Calu3 (cell line): ENCODE data around the gene OR7D2. TPM values are rescaled to one million over a fixed set of nuclear protein-coding genes. Genes with fewer than 3 reads are reported as not detected.

Experiments used
- Bru-seq: library from RNA; stranded (reverse); fragments of 400-500 nt; gene quantifications from one replicate; lab custom pipeline; 2021; lab: Mats Ljungman, UMichigan
- BruChase-seq, 2 experiments: library from RNA; stranded (reverse); fragments of 400-500 nt; gene quantifications; one replicate each; lab custom pipeline; 2021; lab: Mats Ljungman, UMichigan
- BruUV-seq: library from RNA; stranded (reverse); fragments of 400-500 nt; replicated peaks from 2 replicates; lab custom pipeline; 2021; lab: Mats Ljungman, UMichigan
- CTCF ChIA-PET: fragments of 300-600 bp; sonication (Branson Sonifier 250); formaldehyde crosslinking; loops from one replicate; lab custom pipeline; 2022; ENCODE audit warnings: antibody characterized with exemption; lab: Charles Lee
- DNase-seq: peaks from one replicate; pipeline ENCODE4 v3.0.0; 2022
- H3K27ac Mint-ChIP-seq: one replicate; pipeline ENCODE4 v1.8.0; 2022; ENCODE audit warnings: mixed read lengths; ENCODE audit not compliant: unreplicated experiment
- H3K27me3 Mint-ChIP-seq: one replicate; pipeline ENCODE4 v1.8.0; 2022; ENCODE audit warnings: mixed read lengths; ENCODE audit not compliant: unreplicated experiment
- H3K36me3 Mint-ChIP-seq: one replicate; pipeline ENCODE4 v1.8.0; 2022; ENCODE audit warnings: mild to moderate bottlenecking, moderate library complexity, mixed read lengths; ENCODE audit not compliant: insufficient read depth, unreplicated experiment
- H3K4me1 Mint-ChIP-seq: one replicate; pipeline ENCODE4 v1.8.0; 2022; ENCODE audit warnings: mild to moderate bottlenecking, low read depth, mixed read lengths; ENCODE audit not compliant: unreplicated experiment
- H3K4me3 Mint-ChIP-seq: one replicate; pipeline ENCODE4 v1.8.0; 2022; ENCODE audit warnings: mild to moderate bottlenecking, low read depth, moderate library complexity, mixed read lengths; ENCODE audit not compliant: unreplicated experiment
- H3K9me3 Mint-ChIP-seq: one replicate; pipeline ENCODE4 v1.8.0; 2022; ENCODE audit warnings: low read depth, mixed read lengths; ENCODE audit not compliant: unreplicated experiment
- intact Hi-C: fragments of 100-400 bp; cut with micrococcal nuclease; formaldehyde crosslinking; loops from one replicate; pipeline ENCODE4 v1.10.0; 2022; ENCODE audit not compliant: unreplicated experiment
- long read RNA-seq: library from polyadenylated mRNA; stranded (forward); transcript quantifications from one replicate; pipeline ENCODE4 v2.0.0, GENCODE V29; 2022
- total RNA-seq: library from RNA; stranded (reverse); gene quantifications from 2 replicates; pipeline ENCODE4 v1.2.3, GENCODE V29; 2022
- TF ChIP-seq, protein P1 (sequence below): fragments of 200-600 bp; IDR thresholded peaks from one replicate; pipeline ENCODE4 v1.8.0; 2022; ENCODE audit warnings: antibody characterized with exemption; ENCODE audit not compliant: unreplicated experiment

OR7D2 gene
- total RNA-seq (not detected in 2 replicates), Bru-seq, nascent RNA (not detected), BruChase-seq, experiment 1, labeled RNA remaining after a 6-hour chase (percentile 7 among the genes with signal in this experiment), BruChase-seq, experiment 2, labeled RNA remaining after a 2-hour chase (percentile 8 among the genes with signal in this experiment)
- long read RNA-seq, result 0 reads

DNA sequence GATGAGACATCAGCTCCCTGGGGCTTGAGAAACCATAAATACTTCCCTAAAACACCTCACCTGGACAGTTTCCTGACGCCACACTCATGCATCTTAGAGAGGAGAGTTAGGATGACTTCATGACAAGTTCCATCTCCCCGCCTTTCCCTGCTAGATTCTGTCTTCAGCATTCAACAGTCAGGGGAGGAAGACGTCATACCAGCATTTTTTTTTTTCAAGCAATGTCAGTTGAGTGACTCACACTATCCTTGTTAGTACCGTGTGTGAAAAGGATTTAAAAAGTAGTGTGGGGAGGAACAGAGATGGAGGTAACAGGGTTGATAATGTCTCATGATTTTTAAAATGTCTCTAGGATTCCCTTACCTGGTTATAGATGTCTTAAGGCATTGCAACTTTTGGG, at the start of gene OR7D2:
Gene OR7D2, plus strand, starts transcription at position 79 of the 400 bp plus-strand sequence. CDS start 6,803 bp downstream, outside the sequence.
- Mint-ChIP-seq H3K27me3 (no peaks in the 10 kb centered on the region), H3K4me3 (no peak within 1 kb of the TSS), H3K4me1 (no peaks in the 10 kb centered on the region), H3K27ac (no peak within 1 kb of the TSS), H3K36me3 (no peaks in the 10 kb centered on the region), H3K9me3 (peaks cover 11% of the 10 kb centered on the region)
- CTCF ChIA-PET, result interaction anchor here (0.7 kb wide), 1 partner anchor 441 kb away, joined by 4 read pairs; no protein-coding TSS in a partner anchor
- TF ChIP-seq, protein P1, sequence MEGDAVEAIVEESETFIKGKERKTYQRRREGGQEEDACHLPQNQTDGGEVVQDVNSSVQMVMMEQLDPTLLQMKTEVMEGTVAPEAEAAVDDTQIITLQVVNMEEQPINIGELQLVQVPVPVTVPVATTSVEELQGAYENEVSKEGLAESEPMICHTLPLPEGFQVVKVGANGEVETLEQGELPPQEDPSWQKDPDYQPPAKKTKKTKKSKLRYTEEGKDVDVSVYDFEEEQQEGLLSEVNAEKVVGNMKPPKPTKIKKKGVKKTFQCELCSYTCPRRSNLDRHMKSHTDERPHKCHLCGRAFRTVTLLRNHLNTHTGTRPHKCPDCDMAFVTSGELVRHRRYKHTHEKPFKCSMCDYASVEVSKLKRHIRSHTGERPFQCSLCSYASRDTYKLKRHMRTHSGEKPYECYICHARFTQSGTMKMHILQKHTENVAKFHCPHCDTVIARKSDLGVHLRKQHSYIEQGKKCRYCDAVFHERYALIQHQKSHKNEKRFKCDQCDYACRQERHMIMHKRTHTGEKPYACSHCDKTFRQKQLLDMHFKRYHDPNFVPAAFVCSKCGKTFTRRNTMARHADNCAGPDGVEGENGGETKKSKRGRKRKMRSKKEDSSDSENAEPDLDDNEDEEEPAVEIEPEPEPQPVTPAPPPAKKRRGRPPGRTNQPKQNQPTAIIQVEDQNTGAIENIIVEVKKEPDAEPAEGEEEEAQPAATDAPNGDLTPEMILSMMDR, result no peak
- no peak for DNase-seq
- no TSS peak for BruUV-seq
- intact Hi-C loops, result no loop called here

DNA sequence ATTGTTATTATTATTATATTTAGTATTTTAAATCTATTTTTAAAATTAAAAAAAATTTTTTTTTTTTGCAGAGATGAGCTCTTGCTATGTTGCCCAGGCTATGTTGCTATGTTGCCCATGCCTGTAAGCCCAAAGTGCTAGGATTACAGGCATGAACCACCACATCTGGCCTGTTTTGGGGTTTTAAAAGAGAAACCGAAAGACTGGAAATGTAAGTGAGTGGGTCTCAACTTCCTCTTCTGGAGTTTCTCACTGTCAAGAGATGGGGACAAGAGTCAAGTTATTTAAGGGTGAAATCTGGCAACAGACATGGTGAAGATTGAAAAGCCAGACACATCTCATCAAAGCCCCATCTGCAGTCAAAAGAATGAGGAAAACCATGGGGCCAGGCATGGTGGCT, 47.8 kb upstream of the OR7D2 start:
- TF ChIP-seq, protein P1, result no peak
- no TSS peak for BruUV-seq
- CTCF ChIA-PET, result no interaction called here

DNA sequence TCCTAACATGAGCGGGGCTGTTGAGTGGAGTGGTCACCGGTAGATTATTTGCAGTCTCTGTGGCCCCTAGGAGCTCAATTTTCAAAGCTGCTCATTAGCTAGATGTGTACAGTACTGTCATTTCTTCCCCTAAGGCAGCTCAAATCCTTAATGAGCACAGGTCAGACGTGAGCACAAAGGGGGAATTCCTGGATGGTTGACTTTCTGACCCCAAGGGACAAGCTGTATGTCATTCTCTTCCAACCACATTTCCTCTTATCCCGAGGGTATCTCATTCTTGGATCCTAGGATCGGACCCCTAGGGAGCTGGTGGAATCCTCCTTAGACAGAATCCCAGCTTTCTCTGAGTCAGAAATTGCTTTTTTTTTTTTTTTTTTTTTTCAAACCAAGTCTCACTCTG, 46.4 kb upstream of the OR7D2 start:
- BruUV-seq, result no TSS peak
- Mint-ChIP-seq H3K27ac (no peak overlapping the region), H3K4me3 (no peak overlapping the region), H3K27me3 (no peaks in the 10 kb centered on the region), H3K36me3 (no peaks in the 10 kb centered on the region), H3K9me3 (peaks cover 4% of the 10 kb centered on the region), H3K4me1 (no peaks in the 10 kb centered on the region)
- intact Hi-C loops, result no loop called here
- CTCF ChIA-PET, result no interaction called here
- TF ChIP-seq, protein P1, result no peak
- DNase-seq, result no peak

More for the DNA sequence above, 47.8 kb upstream of the OR7D2 start:
- no peaks in the 10 kb centered on the region for H3K27me3 Mint-ChIP-seq
- no peaks in the 10 kb centered on the region for H3K36me3 Mint-ChIP-seq
- H3K9me3 Mint-ChIP-seq, result peaks cover 12% of the 10 kb centered on the region
- H3K27ac Mint-ChIP-seq, result no peak overlapping the region
- DNase-seq, result no peak
- no peak overlapping the region for H3K4me3 Mint-ChIP-seq
- intact Hi-C loops, result no loop called here
- no peaks in the 10 kb centered on the region for H3K4me1 Mint-ChIP-seq

DNA sequence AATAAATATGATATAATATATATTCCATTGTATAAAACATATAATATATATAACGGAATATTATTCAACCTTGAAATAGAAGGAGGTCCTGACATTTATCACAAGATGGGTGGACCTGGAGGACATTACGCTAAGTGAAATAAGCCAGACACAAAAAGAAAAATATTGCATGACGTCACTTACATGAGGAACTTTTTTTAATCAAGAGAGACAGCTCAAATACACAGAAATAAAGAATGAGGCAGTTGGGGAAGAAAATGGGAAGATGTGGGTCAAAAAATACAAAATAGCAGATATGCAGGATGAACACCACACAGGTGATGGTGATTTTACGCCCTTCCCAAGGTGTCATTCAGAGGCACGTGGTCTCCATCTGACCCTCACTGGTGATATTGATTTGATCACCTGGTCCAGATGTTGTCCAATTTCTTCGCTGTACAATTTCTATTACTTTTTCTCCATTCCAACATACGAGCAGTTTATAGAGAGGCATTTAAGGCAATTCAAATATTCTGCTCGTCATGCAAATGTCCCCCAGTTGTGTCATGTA, 39.1 kb upstream of the OR7D2 start:
- CTCF ChIA-PET, result no interaction called here
- H3K36me3 Mint-ChIP-seq, result peaks cover 28% of the 10 kb centered on the region
- DNase-seq, result no peak
- H3K4me3 Mint-ChIP-seq, result peak overlapping the region; percentile 98
- H3K27me3 Mint-ChIP-seq, result no peaks in the 10 kb centered on the region
- intact Hi-C loops, result loop anchor here (10.0 kb wide), 1 partner anchor 445 kb away; the partner anchor contains the start of gene ZNF121
- BruUV-seq, result TSS peak; percentile 71
- TF ChIP-seq, protein P1, result no peak
- no peaks in the 10 kb centered on the region for H3K4me1 Mint-ChIP-seq
- peaks cover 3% of the 10 kb centered on the region for H3K9me3 Mint-ChIP-seq
- H3K27ac Mint-ChIP-seq, result peak overlapping the region; percentile 97
